HG03432 (cell line): ENCODE measurements around the gene PIK3R1.
A peak's percentile ranks its signal among the peaks of the same experiment; 100 is the strongest.
"Not testable (repeated sequence)": the region's sequence is repeated elsewhere in the genome, so short reads cannot be mapped to it uniquely, and the experiment has no call there.

Source experiments
- ATAC-seq: cut with Tn5 transposase; IDR thresholded peaks from one replicate; pipeline ENCODE4 v1.9.1; 2021; ENCODE audit warnings: mild to moderate bottlenecking, moderate library complexity; ENCODE audit not compliant: unreplicated experiment

Gene PIK3R1

GRCh38 chr5:68225188-68225910, 9.8 kb downstream of the PIK3R1 start:
- no peak for ATAC-seq

- no peak for ATAC-seq
Observed at GRCh38 chr5:68225911-68226545, 10.5 kb downstream of the PIK3R1 start.

DNA sequence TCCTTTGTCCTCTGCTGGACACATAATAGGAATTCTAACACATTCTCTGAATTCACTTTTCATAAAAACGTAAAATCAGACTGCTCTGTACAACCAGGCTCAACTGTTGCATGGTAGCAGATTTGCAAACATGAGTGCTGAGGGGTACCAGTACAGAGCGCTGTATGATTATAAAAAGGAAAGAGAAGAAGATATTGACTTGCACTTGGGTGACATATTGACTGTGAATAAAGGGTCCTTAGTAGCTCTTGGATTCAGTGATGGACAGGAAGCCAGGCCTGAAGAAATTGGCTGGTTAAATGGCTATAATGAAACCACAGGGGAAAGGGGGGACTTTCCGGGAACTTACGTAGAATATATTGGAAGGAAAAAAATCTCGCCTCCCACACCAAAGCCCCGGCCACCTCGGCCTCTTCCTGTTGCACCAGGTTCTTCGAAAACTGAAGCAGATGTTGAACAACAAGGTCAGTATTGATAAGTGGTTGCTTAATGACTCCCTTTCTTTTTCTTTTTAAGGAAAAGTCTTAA, 11.1 kb downstream of the PIK3R1 start:
- no peak for ATAC-seq

DNA sequence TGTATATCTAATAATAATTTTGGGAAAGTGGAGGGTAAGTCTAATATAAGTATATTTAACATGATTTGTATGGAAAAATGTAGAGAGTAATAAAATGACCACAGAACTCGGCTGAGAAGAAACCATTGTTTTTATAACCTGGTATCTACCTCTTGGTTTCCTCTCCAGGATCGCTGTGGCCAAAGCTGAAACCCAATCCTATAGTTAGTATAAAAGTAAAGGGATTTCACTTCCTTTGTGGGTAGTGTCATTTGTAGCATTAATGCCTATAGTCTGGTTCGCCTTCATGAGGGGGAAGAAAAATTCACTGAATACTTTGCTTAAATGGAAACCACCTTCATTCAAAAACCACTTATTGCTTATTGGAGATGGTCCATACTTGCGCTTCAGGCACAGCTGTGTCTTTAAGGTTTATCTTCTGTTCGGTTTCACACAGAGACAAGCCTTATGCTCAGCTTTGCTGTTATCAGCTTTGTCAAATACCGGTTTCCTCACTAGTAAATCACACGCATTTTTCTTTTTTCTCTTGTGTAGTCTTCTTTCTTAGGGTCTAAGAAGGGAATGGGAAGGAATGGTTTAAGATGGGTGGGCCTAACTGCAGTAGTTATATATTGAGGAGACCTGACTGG, 12.1 kb downstream of the PIK3R1 start:
- no peak for ATAC-seq

GRCh38 chr5:68229416-68229815, 13.9 kb downstream of the PIK3R1 start:
- ATAC-seq = no peak

DNA sequence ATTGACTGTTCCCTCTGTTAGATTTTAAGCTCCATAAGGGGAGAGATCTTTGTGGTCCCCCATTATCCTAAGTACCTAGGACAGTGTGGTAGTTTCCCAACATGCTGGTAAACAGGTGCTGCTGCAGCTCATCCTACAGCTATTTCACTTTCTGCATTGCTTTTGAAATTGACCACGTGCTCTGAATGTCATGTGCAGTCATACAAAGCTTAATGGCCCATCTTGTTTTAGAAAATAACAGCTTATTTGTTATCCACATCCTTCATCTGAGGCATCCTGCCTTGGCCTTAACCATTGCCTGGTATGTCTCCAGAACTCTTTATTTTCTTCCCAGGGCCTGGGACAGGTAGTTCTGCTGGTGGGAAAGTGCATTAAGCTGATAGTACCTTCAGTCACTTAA, 14.7 kb downstream of the PIK3R1 start:
- no peak for ATAC-seq

- no peak for ATAC-seq
Observed at GRCh38 chr5:68231414-68232076, 16.0 kb downstream of the PIK3R1 start.

DNA sequence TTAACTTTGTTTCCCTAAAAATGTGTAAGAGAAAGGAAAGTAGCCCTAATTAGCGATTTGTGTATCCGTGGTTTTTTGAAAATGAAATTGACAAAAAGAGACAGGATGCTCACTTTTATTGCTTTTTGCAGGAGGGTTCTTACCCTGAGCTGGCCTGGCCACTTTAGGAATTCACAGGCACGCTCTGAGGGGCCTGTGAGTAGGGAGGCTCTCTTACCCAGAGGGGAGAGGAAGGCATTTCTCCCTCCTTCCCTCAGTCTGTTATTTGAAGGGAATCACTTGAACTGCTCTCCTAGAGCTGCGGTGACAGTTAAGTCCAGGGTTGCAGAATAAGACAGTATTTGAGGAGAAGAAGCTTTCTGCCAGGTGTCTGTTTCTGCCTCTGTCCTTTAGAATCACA, 16.7 kb downstream of the PIK3R1 start:
- ATAC-seq = no peak

GRCh38 chr5:68233075-68233474, 17.5 kb downstream of the PIK3R1 start:
- no peak for ATAC-seq

DNA sequence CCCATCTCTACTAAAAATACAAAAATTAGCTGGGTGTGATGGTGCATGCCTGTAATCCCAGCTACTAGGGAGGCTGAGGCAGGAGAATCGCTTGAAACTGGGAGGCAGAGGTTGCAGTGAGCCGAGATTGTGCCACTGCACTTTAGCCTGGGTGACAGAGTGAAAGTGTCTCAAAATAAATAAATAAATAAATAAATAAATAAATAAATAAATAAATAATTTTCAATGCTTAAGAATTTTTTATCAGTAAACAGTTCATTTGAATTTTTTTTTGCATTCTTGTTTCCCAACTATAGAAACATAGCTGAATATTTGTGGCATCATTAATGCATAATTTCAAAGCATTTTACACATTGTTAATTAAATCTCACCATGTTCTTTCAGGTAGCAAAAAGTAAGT, 19.7 kb downstream of the PIK3R1 start:
- not testable (repeated sequence) for ATAC-seq

DNA sequence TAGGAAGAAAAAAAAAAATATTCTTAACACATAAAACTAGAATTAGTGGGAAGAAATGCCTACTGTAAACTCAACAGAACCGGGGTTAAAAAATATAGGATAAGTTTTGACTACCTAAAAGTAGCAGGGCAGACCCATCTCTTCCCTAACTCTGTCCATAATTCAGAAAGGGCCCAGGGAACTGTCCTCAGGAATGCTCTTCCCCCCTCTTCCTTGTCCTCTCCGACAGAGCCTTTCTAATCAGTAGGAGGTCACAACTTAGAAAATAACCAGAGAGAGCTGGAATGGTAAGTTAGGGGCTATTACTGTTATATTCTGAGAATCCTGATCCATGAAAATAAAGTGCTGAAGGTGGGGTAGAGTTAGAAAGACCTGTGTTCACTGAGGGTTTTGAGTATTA, 22.2 kb downstream of the PIK3R1 start:
- no peak for ATAC-seq

DNA sequence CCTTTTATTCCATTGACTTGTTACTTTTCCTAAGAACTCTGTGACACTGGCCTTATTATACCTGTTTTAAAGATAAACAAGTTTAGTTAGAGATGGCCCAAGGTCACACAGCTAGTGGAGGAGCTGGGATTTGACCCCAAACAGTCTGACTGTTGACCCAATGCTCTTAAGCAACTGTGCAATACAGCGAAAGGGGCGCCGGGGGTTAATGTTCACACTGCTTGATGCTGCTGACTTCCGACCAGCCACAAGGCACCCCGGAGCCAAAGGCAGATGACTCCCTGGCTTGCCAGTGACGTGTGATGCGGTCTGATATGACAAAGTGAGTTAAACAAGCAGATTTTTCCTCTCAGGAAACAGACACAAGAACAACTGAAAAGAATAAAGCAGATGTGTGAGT, 23.9 kb downstream of the PIK3R1 start:
- peak; percentile 93 for ATAC-seq

DNA sequence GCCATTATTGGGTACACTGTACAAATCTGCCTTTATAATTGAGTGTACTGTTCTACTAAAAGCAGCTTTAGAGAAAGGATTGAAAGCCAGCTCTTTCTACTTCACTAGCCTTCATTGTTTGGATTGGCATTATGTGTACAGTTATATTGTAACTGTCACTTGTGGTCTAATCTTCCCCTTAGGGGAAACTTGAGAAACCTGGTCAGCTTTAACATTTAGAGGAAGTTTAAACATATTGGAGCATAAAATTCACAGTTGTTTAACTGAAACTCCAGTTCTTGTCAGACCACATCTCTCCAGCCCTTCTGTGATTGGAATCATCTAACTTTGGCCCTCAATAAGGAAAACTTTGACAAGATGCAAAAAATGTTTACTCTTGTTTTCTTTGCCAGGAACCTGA, 24.6 kb downstream of the PIK3R1 start:
- ATAC-seq = peak; percentile 77

DNA sequence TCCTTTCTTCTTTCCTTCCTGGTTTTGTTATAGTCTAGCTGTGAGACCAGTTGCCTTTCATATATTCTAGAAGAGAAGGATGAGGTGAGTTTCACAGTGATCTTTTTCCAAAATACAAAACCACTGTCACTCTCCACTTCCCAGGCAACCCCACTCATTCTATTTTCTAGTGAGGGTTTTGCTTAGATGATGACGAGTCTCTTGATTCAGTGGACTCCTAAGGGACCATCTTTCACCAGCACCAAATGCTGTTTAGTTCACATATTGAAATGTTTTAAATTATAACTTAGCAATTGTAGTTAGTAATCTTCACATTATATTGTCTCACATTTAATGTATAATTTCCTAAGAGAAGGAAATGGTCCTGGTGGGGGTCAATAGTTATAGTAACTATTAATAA, 25.2 kb downstream of the PIK3R1 start:
- no peak for ATAC-seq

GRCh38 chr5:68242743-68243142, 27.2 kb downstream of the PIK3R1 start:
- no peak for ATAC-seq

- no peak for ATAC-seq
Observed at GRCh38 chr5:68243251-68243650, 27.7 kb downstream of the PIK3R1 start.

DNA sequence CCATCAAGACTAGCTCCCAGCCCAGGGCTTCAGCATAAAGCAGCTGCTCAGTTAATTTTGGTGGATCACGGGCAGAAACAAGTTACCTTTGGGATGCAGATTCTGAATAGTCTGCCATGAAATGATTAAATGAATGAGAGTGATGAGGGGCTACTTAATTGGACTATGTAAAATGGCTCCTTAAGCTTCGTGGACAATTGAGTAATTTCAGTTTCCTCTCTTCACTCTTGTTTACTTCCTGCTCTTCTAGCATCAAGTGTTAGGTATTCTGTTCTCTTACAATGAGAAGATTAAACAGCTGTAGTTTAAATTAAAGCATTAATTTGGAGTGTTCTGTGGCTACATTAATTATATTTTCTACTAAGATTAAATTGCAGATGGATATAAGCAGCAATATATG, 28.1 kb downstream of the PIK3R1 start:
- no peak for ATAC-seq

GRCh38 chr5:68245319-68245718, 29.8 kb downstream of the PIK3R1 start:
- ATAC-seq = no peak

DNA sequence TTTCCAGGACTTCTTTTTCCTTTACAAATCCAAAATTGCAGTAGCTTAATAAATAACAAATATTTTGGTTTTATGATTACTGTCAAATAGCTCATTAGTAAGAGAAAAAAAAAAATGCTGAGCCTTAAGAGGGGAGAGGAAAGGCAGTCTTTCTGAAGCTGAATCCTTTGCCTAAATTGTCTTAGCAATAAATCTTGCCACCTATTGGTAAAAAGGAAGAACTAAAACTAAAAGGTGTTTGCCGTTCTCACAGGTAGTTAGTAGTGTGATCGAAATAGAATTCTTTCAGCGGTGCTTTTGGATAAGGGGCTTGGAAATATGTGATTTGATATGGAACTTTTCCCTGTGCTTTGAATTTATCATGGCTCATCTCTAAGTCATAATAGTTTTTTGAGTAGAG, 31.2 kb downstream of the PIK3R1 start:
- ATAC-seq = no peak

GRCh38 chr5:68247627-68248026, 32.1 kb downstream of the PIK3R1 start:
- ATAC-seq = no peak

- no peak for ATAC-seq
Observed at GRCh38 chr5:68248896-68249295, 33.3 kb downstream of the PIK3R1 start.

DNA sequence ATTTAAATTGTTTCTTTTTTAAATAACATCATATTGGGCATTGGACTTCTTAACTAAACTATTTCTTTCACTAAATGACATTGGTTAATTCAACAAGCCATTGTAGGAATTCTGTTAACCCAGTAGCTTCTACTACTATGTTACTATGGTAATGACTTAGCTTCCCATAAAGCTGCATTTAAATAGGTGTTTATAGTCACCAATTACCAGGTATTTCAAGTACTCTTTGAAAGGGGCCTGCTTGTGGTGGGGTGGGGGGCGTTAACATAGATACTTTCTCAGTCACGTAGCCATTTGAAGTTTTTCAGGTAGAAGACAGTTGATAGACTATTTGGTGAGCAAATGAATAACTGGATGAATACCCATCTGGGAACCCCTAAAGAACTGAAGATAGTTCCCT, 34.0 kb downstream of the PIK3R1 start:
- no peak for ATAC-seq
